ENCODE results near the gene TIMM22. TPM values are rescaled to one million over a fixed set of nuclear protein-coding genes. Genes with fewer than 3 reads are reported as not detected.

The TIMM22 gene
- total RNA-seq, 3 donors from 2014 or later = 8.2 to 11.4 (median 10.1) TPM

DNA sequence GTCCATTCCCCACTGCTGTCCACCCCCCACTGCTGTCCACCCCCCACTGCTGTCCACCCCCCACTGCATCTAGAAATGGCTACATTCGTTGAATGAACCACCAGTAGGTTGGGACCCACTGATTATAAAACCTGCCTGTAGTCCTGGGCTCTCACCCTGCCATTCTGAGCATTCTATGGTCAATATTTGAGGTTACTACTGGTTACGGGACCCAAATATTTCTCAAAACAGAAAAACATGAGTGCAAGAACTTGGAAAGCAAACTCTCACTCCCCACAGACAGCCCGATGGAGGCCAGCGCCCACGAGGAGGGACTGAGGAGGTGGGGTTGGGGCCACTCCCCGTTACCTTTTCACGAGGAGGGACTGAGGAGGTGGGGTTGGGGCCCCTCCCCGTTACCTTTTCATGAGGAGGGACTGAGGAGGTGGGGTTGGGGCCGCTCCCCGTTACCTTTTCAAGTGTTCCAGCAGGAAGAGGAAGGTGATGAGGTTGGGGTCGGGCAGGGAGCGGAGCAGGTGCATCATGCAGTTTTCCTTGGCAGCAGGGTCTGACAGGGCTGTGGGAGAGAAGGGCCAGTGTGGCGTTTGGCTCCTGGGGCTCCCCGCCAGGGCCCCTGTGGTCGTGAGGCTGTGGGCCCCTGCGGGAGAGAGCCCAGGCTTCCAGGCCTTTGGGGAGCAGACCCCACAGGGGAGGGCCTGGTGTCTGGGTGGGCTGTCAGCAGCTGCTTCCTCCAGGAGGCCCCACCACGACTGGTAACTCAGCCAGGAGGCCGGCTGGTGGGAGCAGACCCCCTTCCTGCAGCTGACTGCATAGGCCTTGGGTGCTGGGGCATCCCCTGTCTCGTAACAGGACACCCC lies 12.5 kb downstream of the TIMM22 start:
- ATAC-seq (no peak), DNase-seq (no peak)
- TF ChIP-seq, protein P1, sequence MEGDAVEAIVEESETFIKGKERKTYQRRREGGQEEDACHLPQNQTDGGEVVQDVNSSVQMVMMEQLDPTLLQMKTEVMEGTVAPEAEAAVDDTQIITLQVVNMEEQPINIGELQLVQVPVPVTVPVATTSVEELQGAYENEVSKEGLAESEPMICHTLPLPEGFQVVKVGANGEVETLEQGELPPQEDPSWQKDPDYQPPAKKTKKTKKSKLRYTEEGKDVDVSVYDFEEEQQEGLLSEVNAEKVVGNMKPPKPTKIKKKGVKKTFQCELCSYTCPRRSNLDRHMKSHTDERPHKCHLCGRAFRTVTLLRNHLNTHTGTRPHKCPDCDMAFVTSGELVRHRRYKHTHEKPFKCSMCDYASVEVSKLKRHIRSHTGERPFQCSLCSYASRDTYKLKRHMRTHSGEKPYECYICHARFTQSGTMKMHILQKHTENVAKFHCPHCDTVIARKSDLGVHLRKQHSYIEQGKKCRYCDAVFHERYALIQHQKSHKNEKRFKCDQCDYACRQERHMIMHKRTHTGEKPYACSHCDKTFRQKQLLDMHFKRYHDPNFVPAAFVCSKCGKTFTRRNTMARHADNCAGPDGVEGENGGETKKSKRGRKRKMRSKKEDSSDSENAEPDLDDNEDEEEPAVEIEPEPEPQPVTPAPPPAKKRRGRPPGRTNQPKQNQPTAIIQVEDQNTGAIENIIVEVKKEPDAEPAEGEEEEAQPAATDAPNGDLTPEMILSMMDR (IDR thresholded peaks at IDR 0.05) = no peak
- H3K36me3 ChIP-seq (ENCODE audit: low read depth) = peaks cover 6% of the 10 kb centered on the region
- H3K9me3 ChIP-seq = no peaks in the 10 kb centered on the region
- intact Hi-C loops (cut with DNase I, micrococcal nuclease) = loop anchor here in 1 of 2 donors (10.0 kb wide), 1 partner anchor 45 kb away; no protein-coding TSS in a partner anchor
- peaks cover 8% of the 10 kb centered on the region for H3K4me1 ChIP-seq (ENCODE audit: low read depth)
- no peak overlapping the region for H3K4me3 ChIP-seq

DNA sequence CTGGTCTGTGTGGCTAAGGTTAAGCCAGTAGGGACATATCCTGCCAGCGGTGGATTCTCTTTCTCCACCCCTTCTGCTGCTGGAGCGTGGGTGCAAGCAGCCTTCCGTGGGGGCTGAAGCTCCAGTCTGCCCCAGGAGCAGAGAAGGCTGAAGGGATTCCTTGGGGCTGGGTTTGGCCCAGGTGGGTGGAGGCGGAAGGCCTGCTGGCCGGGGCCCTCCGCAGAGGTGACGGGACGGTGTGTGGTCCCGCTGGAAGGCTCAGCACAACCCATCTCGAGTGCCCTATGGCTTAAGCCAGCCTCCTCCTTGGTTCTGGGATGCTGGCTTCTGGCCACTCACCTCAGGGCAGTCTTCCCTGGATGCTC lies 13.1 kb downstream of the TIMM22 start:
- no peaks in the 10 kb centered on the region for H3K9me3 ChIP-seq
- ATAC-seq (no peak), DNase-seq (no peak)
- no peak overlapping the region for H3K4me3 ChIP-seq
- TF ChIP-seq, protein P1 (IDR thresholded peaks at IDR 0.05) = no peak
- H3K36me3 ChIP-seq (ENCODE audit: low read depth) = peaks cover 6% of the 10 kb centered on the region
- peaks cover 8% of the 10 kb centered on the region for H3K4me1 ChIP-seq (ENCODE audit: low read depth)
- intact Hi-C loops (cut with DNase I, micrococcal nuclease) = no loop called here

DNA sequence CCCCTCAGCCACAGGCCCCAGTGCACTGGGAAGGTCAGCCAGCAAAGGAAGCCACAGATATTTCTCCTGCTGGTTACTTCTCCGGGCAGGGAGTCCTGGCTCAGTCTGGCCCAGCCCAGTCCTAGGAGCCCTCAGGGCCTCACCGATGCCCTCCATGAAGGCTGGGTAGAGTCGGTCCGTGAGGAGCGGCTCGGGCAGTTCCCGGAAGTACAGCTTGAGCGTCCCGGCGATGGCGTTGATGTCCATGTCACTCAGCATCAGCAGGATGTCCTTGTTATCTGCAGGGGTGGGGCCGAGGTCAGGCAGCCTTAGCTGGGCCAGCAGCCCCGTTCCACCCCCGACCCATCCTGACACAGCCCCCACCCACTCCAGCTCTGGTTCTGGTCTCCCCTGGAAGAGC lies 13.7 kb downstream of the TIMM22 start:
- ATAC-seq = no peak
- peaks cover 6% of the 10 kb centered on the region for H3K36me3 ChIP-seq (ENCODE audit: low read depth)
- TF ChIP-seq, protein P1 (IDR thresholded peaks at IDR 0.05) = no peak
- no peak for DNase-seq
- no peaks in the 10 kb centered on the region for H3K9me3 ChIP-seq
- H3K4me3 ChIP-seq = no peak overlapping the region
- H3K4me1 ChIP-seq (ENCODE audit: low read depth) = peaks cover 8% of the 10 kb centered on the region
- intact Hi-C loops (cut with DNase I, micrococcal nuclease) = no loop called here

DNA sequence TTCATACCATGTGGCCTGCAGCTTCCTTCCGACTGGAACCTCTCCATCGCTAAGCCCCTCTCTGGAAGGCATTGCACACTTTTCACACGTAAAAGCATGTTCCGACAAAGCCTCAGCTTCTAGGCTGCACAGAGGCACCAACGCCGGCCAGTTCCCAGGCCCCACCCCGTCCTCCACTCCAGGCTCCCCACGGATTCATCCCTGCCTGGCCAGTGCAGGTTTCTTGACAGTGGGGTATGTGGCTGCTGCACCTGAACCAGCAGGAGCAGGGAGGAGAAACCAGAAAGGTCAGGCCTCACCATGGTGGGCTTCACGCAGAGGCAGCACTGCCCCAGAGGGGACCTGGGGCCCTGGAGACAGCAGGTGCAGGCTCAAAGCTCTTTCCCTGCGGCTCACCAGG lies 14.2 kb downstream of the TIMM22 start:
- Histone ChIP-seq H3K9me3 (no peaks in the 10 kb centered on the region), H3K36me3 (ENCODE audit: low read depth) (peaks cover 6% of the 10 kb centered on the region), H3K4me1 (ENCODE audit: low read depth) (peaks cover 4% of the 10 kb centered on the region), H3K4me3 (no peak overlapping the region)
- DNase-seq (no peak), ATAC-seq (no peak)
- intact Hi-C loops (cut with DNase I, micrococcal nuclease) = no loop called here
- TF ChIP-seq, protein P1 (IDR thresholded peaks at IDR 0.05) = no peak

DNA sequence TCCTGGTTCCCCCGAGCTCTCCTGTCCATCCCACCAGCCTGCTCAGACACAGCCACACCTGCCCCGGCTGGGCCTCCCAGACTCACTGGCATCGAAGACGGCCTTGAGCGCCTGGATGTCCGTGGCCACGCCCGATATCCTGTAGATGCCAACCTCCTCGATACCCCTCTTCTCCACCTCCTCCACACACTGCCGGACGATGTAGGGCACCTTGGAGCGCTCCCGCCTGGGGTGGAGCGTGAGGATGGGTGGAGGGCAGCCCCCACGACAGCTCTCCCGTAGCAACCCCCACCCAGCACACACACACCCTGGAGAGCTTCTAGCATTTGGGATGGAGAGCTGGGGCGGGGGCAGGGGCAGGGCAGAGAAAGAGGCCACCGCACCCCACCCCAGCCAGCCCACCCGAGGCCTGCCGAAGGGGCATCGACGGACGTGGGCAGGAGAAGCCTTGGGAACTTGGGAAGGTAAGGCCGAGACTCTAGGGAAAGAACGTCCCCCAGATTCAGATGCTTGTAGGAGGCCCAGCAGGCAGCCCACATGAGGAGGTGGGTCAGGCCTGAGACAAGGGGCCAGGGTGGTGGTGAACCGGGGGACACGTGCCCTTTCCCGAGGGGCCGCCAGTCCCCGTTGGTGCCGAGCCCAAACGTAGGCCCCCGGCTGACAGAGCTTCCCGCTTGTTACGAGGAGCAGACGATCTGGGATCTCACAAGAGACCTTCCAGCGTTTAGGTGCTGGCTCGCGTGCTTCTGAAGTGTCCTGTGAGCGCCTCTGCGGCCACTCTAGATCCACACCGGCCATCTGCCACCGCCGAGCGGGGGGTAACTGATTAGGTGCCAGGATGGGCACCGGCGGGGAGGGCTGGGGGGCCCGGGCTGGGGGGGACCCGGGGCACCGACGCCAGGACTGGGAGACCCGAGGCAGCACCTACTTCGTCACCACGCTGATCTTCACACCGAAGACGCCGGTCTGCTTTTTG lies 15.1 kb downstream of the TIMM22 start:
- Histone ChIP-seq H3K36me3 (ENCODE audit: low read depth) (peaks cover 6% of the 10 kb centered on the region), H3K4me3 (no peak overlapping the region), H3K4me1 (ENCODE audit: low read depth) (no peaks in the 10 kb centered on the region), H3K9me3 (no peaks in the 10 kb centered on the region)
- DNase-seq = no peak
- TF ChIP-seq, protein P1 (IDR thresholded peaks at IDR 0.05) = no peak
- ATAC-seq = no peak
- intact Hi-C loops (cut with DNase I, micrococcal nuclease) = no loop called here
